ENCODE data around the gene FUT9.

DNA sequence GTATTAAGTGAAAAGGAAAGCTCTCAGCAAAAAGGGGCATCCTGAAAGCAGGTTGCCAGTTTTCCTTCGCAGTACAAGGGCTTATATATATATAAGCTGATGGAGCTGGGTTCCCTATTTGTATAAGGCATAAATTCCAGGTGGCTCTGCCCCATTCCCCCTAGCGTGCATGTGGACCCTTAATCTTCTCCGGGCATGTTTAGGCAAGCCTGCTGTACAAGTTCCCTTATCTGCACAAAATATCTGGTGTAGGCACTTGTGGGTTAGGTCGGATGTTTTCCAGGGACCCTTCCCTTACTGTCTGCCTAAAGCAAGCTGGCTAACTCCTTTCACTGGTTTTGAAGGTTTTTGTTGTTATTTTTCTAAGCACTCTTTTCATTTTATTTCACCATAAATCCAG is 140.7 kb downstream of the FUT9 start:
- TF ChIP-seq, protein P1, sequence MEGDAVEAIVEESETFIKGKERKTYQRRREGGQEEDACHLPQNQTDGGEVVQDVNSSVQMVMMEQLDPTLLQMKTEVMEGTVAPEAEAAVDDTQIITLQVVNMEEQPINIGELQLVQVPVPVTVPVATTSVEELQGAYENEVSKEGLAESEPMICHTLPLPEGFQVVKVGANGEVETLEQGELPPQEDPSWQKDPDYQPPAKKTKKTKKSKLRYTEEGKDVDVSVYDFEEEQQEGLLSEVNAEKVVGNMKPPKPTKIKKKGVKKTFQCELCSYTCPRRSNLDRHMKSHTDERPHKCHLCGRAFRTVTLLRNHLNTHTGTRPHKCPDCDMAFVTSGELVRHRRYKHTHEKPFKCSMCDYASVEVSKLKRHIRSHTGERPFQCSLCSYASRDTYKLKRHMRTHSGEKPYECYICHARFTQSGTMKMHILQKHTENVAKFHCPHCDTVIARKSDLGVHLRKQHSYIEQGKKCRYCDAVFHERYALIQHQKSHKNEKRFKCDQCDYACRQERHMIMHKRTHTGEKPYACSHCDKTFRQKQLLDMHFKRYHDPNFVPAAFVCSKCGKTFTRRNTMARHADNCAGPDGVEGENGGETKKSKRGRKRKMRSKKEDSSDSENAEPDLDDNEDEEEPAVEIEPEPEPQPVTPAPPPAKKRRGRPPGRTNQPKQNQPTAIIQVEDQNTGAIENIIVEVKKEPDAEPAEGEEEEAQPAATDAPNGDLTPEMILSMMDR (IDR thresholded peaks at IDR 0.05; ENCODE audit: low read depth, low read length) = no peak
- no peak for TF ChIP-seq EZH2phosphoT487 (IDR thresholded peaks at IDR 0.05; ENCODE audit: low read depth)
